Measurements from ENCODE around the gene GAL3ST2.
"Not testable (repeated sequence)": the region's sequence is repeated elsewhere in the genome, so short reads cannot be mapped to it uniquely, and the experiment has no call there.

The GAL3ST2 gene

DNA sequence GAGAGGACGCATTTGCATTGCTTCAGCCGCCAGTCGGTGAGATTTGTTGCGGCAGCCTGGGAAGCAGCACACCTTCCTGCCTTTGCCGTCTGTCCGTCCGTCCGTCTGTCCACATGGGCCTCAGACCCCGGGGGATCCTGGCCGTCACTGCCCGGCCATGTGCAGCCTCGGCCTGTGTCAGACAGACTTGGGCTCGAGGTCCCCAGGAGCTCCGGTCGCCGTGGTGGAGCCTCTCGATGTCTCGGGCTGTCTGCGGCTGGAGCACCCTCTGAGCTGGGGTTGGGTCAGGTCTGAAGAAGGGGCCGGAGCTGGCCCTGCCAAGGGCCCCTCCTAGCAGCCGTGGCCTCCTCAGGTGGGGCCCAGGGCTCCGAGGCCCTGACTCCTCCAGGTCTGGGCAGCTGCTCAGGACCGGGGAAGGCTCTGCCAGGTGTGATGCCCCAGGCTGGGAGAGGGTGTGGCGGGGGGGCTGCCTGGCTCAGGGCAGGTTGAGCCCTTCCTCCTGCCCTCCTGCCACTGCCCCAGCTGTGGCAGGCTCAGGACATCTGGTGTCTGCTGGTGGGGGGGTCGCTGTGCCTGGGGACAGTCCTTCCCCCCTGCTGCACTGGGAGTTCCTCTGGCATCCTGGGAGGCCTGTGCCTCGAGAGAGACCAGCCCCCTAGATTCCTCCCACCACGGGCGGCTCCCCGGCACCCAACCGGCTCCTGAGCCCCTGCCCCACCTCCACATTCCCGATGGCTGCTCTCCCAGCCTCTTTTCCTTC is 44.2 kb downstream of the GAL3ST2 start:
- no peak for DNase-seq (ENCODE audit: low read depth)

DNA sequence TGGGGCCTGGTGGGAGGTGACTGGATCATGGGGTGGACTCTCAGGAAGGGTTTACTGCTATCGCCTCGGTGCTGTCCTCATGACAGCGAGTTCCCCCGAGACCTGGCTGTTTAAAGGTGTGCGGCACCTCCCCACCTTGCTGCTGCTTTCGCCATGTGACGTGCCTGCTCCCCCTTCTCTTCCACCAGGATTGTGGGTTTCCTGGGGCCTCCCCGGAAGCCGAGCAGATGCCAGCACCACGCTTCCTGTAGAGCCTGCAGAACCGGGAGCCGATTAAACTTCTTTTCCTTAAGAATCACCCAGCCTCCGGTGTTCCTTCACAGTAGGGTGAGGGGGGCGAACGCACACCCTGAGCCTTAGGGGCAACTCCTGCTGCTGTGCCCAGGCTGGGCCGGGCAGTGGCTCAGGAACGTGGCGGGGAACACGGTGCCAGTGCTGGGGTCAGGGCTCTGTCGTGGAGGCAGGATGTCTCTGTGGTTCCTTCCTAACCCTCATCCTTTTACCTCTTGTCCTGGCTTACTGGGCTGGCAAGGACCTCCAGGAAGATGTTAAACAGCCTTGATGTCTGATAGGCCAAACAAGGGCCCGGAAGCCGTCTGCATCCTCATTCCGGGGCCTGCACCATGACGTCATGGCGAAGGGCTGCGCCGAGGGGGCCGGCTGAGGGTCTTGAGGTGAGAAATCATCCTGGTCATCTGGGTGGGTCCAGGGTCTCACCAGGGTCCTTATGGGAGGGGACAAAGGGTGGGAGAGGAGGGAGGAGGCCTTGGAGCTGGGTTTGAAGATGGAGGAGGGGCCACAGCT is 45.0 kb downstream of the GAL3ST2 start:
- DNase-seq (ENCODE audit: low read depth) = no peak

DNA sequence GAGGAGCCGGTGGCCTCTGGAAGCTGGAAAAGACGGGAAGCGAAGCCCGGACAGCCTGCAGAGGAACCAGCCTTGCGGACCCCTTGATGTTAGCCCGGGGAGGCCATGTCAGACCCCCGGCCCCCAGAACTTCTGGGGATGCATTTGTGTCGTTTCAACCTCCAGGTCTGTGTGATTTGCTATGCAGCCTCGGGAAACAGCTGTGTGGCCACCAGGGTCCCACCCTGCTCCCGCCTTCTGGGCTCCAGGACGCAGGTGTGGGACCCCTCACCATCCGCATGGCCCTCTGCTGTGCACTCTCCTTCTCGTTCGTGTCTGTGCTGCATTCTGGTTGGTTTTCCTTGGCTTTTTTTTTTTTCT is 45.6 kb downstream of the GAL3ST2 start:
- no peak for DNase-seq (ENCODE audit: low read depth)

DNA sequence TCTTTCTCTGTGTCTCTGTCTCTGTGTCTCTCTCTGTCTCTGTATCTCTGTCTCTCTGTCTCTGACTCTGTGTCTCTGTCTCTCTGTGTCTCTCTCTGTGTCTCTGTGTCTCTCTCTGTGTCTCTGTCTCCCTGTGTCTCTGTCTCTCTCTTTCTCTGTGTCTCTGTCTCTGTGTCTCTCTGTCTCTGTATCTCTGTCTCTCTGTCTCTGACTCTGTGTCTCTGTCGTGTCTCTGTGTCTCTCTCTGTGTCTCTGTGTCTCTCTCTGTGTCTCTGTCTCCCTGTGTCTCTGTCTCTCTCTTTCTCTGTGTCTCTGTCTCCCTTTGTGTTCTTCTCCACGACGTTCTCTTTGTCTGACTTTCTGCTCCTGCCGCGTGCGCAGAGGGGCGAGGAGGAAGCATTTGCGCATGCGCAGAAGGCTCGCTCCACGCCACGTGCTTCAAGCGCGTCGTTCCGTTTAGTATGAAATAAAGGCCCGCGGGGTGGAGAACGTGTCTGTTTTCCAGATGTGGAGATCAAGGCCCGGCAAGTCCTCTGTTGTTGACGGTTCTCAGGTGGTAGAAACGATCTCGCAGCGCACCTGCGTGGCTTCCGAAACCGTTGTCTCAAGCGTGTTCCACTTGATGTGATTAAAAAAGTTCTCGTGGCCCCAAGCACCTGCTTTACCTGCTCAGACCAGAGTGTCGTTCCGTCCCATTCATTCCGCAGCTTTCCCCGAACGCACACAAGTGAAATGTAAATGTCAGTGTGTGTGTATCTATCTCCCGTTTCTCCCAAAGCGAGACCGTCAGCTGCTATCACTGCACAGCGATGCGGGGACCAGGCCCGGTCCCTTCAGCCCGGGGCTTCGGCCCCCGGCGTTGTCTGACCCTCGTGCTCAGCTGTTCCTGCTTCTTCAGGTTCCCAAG is 47.2 kb downstream of the GAL3ST2 start:
- not testable (repeated sequence) for DNase-seq (ENCODE audit: low read depth)

DNA sequence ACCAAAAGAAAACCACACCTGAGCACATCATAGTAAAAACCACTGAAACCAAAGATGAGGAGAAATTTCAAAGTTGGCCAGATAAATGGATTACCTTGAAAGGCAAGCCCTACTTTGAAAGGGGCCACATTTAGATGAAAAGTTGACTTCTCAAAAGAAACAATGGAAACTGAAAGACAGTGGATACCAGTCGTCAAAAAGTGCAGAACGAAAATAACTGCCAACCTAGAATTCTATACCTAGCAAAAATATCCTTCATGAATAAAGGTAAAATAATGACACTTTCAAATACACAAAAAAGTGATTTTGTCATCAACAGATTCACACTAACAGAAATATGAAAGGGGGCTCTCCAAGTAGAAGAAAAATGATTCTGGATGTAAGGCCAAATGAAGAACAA is 50.8 kb downstream of the GAL3ST2 start:
- no peak for DNase-seq (ENCODE audit: low read depth)

DNA sequence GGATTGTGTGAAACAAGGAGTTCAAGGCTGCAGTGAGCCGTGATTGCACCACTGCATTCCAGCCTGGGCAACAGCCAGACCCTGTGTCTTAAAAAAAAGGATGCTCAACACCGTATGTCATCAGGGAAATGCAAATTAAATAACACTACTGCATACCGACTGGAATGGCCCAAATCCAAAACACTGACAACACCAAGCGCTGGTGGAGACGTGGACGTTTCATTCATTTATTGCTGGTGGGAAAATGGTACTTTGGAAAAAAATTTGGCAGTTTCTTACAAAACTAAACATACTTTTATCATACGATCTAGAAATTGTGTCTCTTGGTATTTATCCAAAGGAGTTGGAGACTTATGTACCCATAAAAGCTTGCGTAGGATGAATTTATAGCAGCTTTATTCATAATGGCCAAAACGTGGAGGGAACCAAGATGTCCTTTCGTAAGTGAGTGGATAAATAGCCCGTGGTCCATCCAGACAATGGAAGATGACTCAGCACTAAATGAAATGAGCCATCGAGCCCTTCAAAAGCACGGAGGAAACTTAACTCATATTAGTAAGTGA is 56.6 kb downstream of the GAL3ST2 start:
- no peak for DNase-seq (ENCODE audit: low read depth)

DNA sequence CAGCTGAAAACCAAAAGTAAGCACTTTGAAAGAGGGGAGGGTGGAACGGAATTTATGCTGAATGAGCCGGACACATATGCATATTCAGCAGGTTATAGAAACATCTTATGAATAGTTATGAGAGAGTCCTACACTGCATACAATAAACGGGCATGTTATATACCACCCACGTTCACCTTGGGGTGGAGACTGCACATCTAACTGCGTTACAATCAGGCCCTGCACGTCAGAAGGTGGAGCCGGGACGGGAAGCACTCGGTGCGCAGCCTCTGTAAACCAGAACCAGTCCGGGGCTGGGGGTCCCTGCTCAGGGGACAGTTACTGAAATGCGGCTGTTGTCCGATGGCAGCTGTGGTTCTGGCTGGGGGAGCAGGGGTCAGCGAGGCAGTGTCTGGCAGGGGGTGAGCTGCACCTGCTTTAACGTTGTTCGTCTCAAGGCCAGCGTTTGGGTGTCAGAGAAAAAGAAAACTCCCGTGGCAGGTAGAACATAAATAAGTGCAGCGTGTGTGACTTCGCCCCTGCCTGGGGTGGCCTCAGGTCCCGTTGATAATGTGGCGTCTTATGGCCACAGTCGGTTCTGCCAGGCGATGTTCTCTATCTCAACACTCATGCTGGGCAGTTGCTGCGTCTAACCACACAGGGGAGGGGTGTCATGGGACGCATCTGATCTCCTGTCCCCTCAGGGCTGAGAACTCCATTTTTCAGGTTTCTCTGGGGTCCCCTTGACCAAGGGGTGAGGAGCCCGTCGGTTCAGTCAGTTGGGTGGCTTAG is 57.3 kb downstream of the GAL3ST2 start:
- not testable (repeated sequence) for DNase-seq (ENCODE audit: low read depth)

DNA sequence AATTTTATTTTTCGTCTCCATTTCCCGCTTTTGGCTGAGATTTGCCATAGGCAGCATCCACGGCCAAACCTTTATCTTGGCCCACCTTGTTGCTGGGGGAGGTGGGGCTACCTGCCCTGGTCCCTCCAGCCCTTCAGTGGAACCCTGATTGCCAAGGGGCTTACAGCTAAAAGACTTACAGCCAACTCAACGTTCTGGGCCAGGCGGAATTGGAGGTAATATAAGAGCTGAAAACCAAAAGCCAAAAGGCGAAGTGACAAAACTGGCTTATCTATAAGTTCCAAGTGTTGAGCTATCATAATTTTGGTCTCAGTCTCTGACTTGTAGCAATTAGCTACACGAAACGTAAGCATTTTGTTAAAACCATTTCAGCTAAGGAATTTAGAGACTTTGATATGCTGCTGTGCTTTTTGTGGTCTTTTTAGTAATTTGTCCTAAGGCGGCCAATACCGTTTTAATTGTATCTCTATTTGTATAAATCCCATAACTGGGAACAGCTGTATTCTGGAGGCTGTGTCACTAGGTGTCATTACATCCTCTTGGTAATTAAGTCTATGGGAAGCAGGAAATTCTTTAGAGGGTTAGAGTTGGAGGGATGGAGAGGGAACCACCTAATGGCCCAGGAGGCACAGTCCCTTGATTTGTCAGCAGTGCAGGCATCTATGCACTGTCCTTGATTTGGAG is 58.0 kb downstream of the GAL3ST2 start:
- no peak for DNase-seq (ENCODE audit: low read depth)

DNA sequence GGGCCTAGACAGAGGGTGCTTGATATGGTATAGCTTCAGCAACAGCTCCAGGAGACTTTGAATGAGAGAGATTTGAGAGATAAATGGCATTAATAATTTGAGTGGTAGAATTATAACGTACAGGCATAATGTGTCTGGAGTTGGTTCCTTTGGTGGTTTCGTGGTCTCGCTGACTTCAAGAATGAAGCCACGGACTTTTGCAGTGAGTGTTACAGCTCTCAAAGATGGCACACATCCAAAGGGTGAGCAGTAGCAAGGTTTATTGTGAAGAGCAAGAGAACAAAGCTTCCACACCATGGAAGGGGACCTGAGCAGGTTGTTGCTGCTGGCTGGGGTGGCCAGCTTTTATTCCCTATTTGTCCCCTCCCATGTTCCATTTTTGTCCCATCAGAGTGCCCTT is 59.0 kb downstream of the GAL3ST2 start:
- DNase-seq (ENCODE audit: low read depth) = no peak

DNA sequence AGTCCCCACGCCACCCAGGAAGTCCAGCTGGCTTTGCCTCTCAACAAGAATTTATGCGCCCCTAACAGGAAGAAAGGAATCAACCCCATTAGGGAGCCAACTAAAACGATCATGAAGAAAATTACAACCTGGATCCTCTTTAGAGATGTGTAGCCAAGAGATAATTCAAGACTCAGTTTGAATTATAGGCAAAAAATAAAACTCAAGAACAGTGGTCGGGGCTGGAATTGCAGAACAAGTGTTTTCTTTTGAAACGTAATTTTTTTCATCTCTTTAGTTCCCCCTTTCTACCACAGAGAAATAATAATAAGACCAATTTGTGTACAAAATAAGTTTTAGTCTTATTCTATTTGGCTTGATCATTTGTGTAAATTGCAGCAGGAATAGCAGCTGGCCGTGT is 59.7 kb downstream of the GAL3ST2 start:
- no peak for DNase-seq (ENCODE audit: low read depth)

DNA sequence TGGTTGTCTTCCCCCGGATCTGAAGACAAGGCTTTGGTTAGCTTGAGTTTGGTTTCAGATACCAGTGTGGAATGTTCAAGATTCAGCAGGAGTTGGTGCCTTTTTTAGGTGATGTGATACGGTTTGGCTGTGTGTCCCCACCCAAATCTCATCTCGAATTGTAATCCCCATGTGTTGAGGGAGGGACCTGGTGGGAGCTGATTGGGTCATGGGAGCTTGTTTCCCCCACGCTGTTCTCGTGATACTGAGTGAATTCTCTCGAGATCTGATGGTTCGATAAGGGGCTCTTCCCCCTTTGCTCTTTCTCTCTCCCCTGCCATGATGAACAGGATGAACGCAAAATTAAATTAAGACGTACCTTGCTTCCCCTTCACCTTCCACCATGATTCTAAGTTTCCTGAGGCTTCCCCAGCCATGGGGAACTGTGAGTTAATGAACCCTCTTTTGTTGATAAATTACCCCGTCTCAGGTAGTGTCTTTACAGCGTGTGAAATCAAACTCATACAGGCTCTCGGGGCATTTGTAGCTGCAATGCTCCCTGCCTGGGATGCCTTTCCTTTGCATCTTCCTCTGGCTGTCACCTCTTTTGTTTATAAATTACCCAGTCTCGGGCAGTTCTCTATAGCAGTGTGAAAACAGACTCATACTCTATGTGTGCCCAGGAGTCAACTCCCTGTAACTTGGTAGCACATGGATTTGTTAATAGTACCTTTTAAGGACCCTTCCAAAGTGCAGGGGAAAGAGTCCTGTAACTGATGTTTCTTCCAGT is 60.8 kb downstream of the GAL3ST2 start:
- DNase-seq (ENCODE audit: low read depth) = no peak

DNA sequence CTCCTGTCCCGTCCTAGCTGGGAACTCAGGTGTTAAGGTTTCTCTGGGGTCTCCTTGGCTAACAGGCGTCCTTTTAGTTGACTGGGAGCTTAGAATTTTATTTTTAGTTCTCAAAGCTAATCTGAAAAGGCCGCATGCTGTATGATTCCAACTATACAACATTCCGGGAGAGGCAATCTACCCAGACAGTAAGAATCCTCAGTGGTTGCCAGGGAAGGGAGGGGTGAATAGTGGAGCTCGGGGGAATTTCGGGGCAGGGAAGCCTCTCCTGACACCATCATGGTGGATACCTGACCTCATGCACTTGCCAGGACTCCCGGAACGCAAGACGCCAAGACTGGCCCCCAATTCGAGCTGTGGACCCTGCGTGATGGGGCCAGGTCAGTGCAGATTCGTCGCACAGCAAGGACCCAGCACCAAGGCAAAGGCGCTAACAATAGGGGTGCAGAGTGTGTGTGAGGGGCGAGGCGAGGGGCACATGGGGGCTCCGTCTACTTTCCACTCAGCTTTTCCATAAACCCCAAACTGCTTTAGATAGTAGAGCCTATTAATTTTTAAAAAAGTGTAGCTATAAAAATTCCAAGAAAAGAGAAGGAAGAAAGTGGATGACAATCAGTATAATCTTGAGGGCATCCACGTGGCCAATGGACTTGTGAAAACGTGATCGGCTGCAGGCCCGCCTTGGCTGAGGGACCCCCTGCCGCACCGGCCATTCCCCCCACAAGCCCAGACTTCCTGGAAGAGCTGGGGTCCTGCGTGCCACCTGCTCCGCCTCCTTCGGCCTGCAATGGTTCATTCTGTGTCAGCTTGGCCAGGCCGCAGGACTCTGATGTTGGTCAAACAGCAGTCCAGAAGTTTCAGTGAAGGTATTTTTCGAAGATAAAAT is 64.8 kb downstream of the GAL3ST2 start:
- DNase-seq (ENCODE audit: low read depth) = no peak

DNA sequence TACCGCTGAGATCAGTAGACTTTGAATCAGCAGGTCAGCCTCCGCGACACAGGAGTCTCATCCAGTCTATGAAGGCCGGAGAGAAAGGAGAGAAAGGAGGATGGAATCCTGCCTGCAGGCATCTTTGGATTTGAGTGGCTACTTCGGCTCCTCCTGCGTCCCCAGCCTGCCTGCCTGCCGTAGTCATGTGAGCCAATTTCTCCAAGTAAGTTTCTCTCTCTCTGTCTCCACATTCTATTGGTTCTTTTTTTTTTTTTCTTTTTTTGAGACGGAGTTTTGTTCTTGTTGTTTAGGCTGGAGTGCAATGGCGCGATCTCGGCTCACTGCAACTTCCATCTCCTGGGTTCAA is 65.4 kb downstream of the GAL3ST2 start:
- DNase-seq (ENCODE audit: low read depth) = no peak

DNA sequence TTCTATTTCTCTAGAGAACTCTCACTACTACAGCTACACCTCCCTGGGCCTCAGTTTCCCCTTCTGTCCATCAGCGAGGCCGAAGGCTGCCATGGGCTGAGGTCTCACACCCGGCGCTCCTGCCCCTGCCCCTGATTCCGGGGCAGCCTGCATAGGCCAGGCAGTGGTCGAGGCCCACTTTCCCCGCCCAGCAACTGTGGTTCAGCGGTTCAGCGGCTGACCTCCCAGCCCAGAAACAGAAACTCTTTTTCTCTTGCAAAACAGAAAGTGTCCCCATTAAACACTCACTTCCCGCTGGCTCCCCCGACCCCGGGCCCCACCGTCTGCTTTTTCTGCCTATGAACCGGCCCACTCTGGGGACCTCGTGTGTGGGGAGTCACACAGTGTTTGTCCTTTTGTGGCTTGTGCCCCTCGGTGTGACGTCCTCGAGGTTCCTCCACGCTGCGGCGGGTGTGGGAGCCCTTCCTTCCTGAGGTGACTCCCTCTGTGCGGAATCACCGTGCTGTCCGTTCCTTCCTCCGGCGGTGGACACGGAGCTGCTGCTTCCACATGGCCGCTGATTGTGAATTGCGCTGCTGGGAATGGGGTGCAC is 66.1 kb downstream of the GAL3ST2 start:
- DNase-seq (ENCODE audit: low read depth) = no peak

DNA sequence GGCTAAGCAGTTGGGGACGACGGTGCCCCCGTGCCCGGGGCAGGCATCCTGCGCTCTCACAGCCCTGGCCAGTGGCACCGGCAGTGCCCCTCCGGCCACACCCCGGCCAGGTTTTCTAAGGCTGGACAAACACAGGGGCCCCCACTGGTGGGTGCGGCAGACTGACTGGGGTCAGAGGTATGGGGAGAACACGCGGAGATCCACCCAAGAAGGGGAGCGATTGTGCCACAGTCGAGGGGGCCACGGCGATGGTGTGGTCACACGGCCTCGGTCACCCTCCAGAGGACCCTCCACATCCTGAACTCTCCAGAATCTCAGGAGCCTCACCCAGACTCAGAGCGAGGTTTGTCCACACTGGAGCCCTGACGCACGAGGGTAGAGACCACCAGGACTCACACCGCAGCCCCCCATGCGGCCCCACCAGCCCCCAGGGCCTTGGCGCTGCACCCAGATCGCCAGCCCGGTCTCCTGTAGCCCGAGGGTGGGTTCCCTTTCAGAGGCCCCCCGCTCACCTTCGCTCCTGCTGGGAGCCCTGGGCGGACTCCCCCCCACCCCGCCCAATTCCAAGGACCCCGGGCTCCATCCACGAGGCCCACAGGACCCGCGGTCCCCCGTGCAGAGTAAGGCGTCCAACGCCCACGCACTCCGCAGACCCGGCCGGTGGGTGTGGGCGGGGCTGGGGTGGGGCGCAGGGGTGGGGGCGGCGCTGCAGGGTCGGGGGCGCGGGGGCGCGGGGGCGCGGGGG is 66.9 kb downstream of the GAL3ST2 start:
- no peak for DNase-seq (ENCODE audit: low read depth)

DNA sequence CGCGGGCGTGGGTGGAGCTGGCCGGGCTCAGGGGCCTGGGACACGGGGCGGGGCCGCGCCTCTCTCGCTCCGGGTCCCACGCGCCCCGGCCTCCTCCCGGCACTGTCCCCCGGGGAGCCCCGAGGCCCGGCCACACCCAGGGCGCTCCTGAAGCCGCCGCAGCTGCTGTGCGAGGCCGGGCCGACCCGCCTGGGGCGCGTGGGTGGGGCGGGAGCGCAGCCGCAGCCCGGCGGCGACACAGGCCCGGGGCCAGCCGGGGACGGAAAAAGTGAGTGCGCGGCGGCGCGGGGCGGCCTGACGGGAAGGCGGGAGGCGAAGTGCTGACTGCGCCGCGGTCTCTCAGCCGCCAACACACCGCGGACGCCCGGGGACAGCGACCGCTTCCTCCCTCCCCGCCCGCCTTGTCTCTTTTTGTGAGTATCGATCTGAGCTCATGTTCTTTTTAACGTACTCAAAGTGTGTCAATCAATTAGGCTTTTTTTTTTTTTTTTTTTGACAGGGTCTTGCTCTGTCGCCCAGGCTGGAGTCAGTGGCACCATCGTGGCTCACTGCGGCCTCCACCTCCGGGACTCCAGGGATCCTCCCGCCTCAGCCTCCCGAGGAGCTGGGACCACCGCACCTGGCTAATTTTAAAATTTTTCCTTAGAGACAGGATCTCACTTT is 67.6 kb downstream of the GAL3ST2 start:
- DNase-seq (ENCODE audit: low read depth) = no peak

DNA sequence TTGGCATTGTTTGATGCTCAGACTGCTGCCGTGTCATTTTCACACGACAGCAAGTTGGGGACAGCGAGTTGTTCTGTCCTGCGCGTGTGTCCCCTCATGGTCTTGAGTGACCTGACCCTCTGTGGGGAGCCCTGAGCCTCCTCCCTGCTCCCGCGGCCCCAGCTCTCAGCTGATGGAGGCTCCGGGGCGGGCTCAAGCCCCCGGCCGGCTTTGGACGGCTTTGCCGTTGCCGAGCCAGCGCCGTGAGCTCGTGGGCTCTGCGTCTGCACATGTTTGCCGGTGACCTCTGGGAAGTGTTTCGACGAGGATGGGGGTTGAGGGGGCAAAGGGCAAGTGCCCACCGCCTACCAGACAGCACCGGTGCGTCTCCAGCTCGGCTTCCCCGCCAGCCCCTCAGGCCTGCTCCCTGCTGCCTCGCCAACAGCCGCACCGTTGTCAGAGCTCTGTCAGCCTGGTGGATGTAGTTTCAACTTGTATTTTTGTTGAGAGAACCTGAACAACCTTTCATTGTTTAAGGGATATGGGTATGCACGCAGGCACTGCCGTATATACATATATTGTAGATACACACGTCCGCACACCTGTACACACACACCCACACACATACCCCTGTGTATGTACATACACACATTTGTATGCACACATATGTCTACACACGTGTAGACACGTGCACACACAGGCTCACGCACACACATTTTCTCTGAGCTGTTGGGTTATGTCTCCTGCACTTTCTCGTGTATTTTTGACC is 68.4 kb downstream of the GAL3ST2 start:
- DNase-seq (ENCODE audit: low read depth) = no peak
